HL-60 (cell line): ENCODE data around the gene CAVIN2.

Source experiments
- DNase-seq, 2 experiments: peaks; one replicate each; pipeline ENCODE4 v3.0.0-alpha.2; 2010 to 2020; ENCODE audit warnings: low read depth in 1 of 2, low spot score in 1 of 2
- H3K27ac ChIP-seq: fragments of 250-450 bp; sonication (Bioruptor Pico); replicated peaks from 2 replicates; pipeline ENCODE4 v1.5.1; 2020; ENCODE audit warnings: mild to moderate bottlenecking, moderate library complexity
- H3K27me3 ChIP-seq: fragments of 250-450 bp; sonication (Bioruptor Pico); 2 replicates; pipeline ENCODE4 v1.5.1; 2021; ENCODE audit warnings: mild to moderate bottlenecking, moderate library complexity; ENCODE audit not compliant: insufficient read depth, poor library complexity, severe bottlenecking
- H3K4me3 ChIP-seq: replicated peaks from 2 replicates; pipeline ENCODE4 v1.5.1; 2011; ENCODE audit warnings: mild to moderate bottlenecking, control low read depth, low read length; ENCODE audit not compliant: insufficient read depth
- GABPA ChIP-seq: IDR thresholded peaks from 2 replicates; pipeline ENCODE4 v1.6.1; 2012; ENCODE audit warnings: low read depth
- POLR2AphosphoS5 ChIP-seq: IDR thresholded peaks from 2 replicates; pipeline ENCODE4 v1.6.1; 2012; ENCODE audit warnings: low read depth
- SPI1 ChIP-seq: IDR thresholded peaks from 2 replicates; pipeline ENCODE4 v1.6.1; 2012; ENCODE audit warnings: low read depth, mild to moderate bottlenecking, borderline replicate concordance
- TF ChIP-seq, protein P1 (sequence below): IDR thresholded peaks from 2 replicates; pipeline ENCODE4 v1.6.1; 2012; ENCODE audit warnings: low read depth; ENCODE audit not compliant: insufficient replicate concordance
- TF ChIP-seq, protein P2 (sequence below): IDR thresholded peaks from one replicate; pipeline ENCODE4 v1.5.1; 2011; ENCODE audit warnings: low read length, control low read depth, inconsistent platforms; ENCODE audit not compliant: insufficient read depth

Gene CAVIN2

DNA sequence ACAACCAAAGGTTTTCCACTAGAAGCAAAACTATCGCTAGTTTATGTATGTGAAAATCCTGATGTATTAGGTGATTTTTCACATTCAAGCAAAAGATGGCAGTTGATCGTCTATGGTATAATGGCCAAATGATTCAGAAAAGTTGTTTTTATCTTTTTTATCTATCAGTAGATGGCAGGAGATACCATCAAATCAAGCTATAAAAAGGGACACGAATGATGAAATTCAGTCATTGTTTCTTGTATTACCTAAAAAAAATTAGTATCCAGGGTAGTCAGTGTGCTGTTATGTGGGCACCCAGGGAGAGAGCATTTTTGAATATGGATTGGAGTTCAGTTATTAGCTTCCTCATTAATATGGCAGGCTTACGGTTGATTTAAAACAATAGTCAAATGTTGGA lies 22.9 kb upstream of the CAVIN2 start:
- Histone ChIP-seq H3K27me3 (no peaks in the 10 kb centered on the region), H3K4me3 (no peak overlapping the region), H3K27ac (no peak overlapping the region)
- TF ChIP-seq SPI1, result no peak
- TF ChIP-seq, protein P1, sequence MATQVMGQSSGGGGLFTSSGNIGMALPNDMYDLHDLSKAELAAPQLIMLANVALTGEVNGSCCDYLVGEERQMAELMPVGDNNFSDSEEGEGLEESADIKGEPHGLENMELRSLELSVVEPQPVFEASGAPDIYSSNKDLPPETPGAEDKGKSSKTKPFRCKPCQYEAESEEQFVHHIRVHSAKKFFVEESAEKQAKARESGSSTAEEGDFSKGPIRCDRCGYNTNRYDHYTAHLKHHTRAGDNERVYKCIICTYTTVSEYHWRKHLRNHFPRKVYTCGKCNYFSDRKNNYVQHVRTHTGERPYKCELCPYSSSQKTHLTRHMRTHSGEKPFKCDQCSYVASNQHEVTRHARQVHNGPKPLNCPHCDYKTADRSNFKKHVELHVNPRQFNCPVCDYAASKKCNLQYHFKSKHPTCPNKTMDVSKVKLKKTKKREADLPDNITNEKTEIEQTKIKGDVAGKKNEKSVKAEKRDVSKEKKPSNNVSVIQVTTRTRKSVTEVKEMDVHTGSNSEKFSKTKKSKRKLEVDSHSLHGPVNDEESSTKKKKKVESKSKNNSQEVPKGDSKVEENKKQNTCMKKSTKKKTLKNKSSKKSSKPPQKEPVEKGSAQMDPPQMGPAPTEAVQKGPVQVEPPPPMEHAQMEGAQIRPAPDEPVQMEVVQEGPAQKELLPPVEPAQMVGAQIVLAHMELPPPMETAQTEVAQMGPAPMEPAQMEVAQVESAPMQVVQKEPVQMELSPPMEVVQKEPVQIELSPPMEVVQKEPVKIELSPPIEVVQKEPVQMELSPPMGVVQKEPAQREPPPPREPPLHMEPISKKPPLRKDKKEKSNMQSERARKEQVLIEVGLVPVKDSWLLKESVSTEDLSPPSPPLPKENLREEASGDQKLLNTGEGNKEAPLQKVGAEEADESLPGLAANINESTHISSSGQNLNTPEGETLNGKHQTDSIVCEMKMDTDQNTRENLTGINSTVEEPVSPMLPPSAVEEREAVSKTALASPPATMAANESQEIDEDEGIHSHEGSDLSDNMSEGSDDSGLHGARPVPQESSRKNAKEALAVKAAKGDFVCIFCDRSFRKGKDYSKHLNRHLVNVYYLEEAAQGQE, result no peak
- no peak for DNase-seq

DNA sequence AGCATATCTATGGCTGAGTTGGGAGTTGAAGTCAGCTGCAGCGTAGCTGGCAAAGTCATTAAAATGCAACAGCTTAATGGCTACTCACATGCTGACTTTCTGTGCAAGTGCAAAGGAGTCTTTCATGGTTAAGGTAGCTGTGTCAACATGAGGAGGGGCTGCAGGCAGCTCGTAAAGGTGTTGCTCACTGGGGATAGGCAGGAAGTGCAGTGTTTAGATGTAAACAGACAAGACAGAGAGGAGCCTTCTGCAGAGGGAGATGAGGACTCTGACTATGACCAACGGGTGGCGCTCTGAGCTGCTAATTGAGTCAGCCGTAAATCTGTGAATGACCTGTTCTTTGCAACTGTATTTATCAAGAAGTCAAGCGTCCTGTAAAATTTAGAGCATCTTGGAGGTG lies 22.3 kb upstream of the CAVIN2 start:
- H3K27me3 ChIP-seq, result no peaks in the 10 kb centered on the region
- H3K27ac ChIP-seq, result no peak overlapping the region
- no peak overlapping the region for H3K4me3 ChIP-seq
- TF ChIP-seq, protein P1, result no peak
- TF ChIP-seq SPI1 (no peak), GABPA (no peak), POLR2AphosphoS5 (no peak)
- TF ChIP-seq, protein P2, sequence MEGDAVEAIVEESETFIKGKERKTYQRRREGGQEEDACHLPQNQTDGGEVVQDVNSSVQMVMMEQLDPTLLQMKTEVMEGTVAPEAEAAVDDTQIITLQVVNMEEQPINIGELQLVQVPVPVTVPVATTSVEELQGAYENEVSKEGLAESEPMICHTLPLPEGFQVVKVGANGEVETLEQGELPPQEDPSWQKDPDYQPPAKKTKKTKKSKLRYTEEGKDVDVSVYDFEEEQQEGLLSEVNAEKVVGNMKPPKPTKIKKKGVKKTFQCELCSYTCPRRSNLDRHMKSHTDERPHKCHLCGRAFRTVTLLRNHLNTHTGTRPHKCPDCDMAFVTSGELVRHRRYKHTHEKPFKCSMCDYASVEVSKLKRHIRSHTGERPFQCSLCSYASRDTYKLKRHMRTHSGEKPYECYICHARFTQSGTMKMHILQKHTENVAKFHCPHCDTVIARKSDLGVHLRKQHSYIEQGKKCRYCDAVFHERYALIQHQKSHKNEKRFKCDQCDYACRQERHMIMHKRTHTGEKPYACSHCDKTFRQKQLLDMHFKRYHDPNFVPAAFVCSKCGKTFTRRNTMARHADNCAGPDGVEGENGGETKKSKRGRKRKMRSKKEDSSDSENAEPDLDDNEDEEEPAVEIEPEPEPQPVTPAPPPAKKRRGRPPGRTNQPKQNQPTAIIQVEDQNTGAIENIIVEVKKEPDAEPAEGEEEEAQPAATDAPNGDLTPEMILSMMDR, result no peak
- no peak for DNase-seq

DNA sequence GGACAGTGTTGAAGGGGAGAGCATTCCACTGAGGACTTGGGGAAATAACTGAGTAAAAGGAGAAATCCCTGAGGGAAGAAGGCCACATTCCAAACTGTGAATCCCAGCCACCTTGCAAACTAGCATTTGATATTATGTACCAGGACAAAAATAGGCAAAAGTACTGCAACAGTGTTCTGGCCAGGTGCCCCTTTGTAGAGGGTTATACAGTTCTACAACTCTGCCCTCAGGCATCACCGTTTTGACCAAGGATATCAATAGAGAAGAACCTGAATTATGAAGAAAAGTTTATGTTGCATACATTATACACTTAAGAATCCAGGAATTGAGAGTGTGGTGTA lies 20.6 kb upstream of the CAVIN2 start:
- Histone ChIP-seq H3K4me3 (no peak overlapping the region), H3K27ac (no peak overlapping the region), H3K27me3 (no peaks in the 10 kb centered on the region)
- TF ChIP-seq, protein P2, result no peak
- TF ChIP-seq POLR2AphosphoS5 (no peak), GABPA (no peak), SPI1 (no peak)
- TF ChIP-seq, protein P1, result no peak
- DNase-seq, result no peak
